GM19328 (cell line): ENCODE data around the gene PEX11G.

Source experiments
- ATAC-seq: cut with Tn5 transposase; IDR thresholded peaks from one replicate; pipeline ENCODE4 v1.9.1; 2021; ENCODE audit warnings: mild to moderate bottlenecking, moderate library complexity; ENCODE audit not compliant: unreplicated experiment

Gene PEX11G

DNA sequence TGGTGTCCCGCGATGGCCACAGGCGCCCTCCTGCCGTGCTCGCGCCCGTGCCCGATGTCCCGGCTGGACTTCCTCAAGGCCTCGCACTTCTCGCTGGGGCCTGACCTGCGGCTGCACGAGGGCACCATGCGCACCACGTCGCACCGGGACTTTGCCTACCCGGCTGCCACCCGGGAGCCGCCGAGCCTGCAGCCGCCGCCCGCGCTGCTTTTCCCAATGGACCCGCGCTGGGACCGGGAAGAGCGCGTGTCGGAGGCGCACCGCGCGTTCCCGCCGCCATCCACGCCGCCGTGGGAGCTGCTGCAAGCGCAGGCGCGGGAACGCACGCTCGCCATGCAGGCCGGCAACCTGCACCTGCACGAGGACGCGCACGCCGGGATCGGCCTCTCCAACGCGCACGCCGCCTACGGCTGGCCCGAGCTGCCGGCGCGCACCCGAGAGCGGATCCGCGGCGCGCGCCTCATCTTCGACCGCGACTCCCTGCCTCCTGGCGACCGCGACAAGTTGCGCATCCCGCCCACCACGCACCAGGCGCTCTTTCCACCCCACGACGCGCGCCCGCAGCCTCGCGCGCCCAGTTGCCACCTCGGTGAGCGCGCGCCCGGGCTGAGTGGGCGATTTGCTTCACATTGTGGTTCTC lies 12.1 kb upstream of the PEX11G start:
- ATAC-seq: no peak

DNA sequence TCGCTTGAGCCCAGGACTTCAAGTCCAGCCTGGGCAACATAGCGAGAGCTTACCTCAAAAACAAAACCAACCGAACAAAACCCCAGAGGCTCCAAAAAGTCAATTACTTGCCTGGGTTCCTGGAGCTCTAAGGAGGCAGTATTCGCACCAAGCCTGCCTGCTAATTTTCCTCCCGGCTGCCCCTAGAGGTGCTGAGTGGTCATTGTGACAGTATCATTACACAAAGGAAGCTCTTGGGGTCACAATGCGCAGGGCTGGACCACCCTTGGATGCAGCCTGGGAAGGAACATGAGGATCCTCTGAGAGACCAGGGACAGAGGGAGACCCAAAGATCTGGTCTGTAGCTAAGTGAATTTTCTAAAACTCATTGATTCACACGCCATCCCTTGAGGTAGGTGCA lies 8.5 kb upstream of the PEX11G start:
- ATAC-seq: no peak

DNA sequence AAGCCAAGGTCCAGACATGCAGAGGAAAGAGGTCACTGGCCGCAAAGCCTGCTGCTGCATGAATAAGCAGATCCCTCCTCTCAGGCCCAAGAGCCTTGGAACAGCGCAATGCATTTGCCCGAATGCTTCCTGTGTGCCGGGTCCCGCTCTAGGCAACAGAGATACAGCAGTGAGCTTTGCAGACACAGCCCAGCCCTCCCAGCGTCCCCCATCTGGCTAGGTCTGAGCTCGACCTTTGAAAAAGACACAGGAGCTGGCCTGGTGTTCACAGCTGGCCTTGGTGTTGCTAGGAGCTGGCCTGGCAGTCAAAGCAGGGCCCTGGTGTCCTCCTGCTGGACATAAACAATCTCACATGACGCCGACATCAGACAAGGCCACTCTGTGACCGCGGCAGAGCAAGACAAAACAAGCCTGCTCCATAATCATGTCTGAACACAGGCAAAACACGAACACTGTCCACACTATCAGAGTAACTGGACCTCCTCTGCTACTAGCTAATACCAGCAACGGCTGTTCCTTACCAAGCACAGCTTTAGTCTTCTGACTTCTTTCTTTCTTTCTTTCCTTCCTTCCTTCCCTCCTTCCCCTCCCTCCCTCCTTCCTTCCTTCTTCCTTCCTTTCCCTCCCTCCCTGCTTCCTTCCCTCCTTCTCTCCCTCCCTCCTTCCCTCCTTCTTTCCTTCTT lies 5.7 kb upstream of the PEX11G start:
- ATAC-seq: no peak

DNA sequence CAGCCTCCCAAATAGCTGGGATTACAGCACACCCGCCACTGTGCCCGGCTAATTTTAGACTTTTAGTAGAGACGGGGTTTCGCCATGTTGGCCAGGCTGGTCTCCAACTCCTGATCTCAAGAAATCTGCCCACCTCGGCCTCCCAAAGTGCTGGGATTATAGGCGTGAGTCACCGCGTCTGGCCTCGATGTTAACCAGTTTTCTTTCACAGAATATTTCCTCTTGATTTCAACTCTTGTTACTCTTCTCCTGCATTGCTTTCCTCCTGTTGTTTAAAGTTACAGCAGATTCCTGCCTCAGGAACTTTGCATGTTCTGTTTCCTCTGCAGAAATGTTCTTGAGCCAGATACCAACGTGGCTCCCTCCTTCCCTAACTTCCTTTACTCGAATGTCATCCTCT lies 3.7 kb upstream of the PEX11G start:
- ATAC-seq: no peak

GRCh38 chr19:7492142-7492541 lies 3.3 kb upstream of the PEX11G start:
- no peak for ATAC-seq

GRCh38 chr19:7489609-7490044 lies 792 bp upstream of the PEX11G start:
- no peak for ATAC-seq

GRCh38 chr19:7486923-7487322 lies 1.9 kb downstream of the PEX11G start:
- ATAC-seq: no peak

DNA sequence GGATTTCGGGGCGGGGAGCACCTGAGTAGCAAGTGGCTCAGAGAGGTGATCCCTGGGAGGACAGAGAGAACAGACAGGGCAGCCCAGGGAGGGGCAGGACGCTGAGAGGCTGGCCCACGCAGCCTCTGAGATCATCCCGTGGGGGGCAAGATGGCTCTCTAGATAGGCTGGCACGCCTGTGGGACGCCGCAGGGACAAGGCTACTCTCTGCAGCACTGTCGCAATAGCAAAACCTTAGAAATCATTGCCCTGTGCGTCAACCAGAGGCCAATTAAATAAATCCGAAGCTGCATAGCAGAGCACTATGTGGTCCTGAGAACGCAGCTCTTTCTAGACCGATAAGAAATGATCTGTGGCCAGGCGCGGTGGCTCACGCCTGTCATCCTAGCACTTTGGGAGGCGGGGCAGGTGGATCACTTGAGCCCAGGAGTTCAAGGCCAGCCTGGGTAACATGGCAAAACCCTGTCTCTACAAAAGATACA lies 5.1 kb downstream of the PEX11G start:
- no peak for ATAC-seq

DNA sequence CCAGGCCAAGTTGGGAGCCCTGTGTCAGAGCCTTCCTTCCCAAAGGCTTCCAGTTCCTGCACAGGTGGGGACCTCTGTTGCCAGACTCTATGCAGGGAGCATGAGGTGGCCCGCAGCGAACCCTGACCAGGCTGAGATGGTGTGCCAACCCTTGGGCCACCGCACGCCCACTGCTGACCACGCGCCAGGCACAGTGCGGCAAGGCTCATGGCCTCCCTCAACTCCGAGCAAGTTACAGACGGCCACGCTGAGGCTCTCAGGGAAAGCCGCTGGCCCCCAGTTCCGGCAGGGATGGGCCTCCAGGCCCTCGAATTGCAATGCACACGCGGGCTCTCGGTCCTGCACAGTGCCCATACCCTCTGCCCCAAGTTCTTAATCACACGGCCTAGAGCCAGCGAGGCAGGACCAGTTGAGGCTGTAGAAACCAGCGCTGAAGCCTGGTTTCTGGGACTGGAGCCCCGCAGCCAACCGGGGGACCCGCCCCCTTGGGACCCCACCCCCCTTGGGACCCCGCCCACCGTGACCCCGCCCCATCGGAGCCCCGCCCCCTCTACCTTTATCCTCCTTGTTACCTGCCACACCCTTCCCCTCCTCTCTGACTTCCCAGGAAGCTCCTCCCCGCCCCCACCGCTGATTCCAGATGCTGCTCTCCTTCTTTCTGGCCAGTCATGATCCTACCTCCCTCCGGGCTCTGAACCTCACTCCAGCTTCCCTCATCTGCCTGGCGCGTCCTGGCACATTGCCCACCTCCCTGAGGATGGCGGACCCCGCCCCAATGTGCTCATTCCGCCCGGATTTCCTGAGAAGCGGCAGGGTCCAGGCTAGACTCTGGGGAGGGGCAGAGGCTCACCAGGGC lies 6.0 kb downstream of the PEX11G start:
- no peak for ATAC-seq

DNA sequence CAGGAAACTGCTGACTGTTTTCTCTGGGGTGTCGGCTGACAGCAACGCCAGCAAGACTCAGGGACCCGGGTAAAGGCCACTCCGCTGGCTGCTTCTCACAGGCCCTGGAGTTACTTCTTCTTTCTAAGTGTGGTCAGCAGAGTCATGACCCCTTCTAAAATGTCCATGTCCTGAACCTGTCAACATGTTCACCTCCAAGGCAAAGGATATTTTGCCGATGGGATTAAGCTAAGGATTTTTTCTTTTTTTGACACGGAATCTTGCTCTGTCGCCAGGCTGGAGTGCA lies 7.9 kb downstream of the PEX11G start:
- ATAC-seq: no peak

DNA sequence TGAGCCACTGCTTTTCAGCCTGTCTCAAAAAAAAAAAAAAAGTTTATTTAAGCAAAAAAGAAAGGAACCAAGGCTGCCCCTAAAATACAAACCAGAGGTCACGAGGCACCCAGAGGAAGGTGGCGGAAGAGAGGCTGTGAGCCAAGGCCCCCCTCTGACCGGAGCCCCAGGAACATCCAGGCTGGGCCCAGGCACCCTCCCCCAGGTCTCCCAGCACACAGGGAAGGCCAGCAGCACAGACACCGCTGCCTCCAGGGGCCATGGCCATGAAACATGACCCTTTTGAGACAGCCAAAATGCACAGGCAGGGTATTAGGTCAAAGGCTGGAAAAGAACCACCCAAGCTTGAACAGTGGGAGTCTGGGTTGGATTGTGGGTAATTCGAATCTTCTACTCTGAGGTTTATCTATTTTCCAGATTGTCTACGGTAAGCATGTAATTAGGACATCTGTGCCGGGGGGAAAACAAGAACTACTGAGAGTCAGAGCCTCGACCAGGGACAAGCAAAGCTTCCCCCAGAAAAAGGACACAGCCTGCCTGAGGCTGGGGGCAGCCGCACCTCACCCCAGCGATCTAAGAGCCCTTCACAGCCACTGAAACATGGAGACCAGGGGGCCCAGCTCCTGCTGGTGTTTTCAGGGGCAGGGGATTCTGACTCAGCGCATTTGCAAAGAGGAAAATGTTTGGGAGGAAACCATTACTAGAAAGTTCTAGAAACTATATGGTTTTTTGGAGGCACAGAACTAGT lies 8.4 kb downstream of the PEX11G start:
- ATAC-seq: no peak

DNA sequence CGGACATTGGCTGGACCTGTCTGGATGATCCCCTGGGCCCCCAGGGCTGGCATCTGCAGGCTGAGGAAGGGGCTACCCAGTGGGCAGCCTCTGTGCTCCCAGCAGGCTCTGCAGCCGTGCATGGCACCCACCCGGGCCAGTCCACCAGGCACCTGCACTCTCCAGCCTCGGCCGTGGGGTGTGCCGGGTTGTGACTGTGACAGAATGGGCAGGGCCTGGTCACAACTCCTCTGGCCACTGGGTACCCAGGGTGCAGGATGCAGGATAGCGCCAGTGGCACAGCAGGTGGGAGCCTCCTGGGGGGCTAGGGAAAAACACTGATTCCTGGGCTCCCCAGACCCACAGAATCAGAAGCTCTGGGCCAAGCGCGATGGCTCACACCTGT lies 10.0 kb downstream of the PEX11G start:
- no peak for ATAC-seq

GRCh38 chr19:7478173-7478842 lies 10.5 kb downstream of the PEX11G start:
- no peak for ATAC-seq

GRCh38 chr19:7477758-7478157 lies 11.1 kb downstream of the PEX11G start:
- no peak for ATAC-seq

DNA sequence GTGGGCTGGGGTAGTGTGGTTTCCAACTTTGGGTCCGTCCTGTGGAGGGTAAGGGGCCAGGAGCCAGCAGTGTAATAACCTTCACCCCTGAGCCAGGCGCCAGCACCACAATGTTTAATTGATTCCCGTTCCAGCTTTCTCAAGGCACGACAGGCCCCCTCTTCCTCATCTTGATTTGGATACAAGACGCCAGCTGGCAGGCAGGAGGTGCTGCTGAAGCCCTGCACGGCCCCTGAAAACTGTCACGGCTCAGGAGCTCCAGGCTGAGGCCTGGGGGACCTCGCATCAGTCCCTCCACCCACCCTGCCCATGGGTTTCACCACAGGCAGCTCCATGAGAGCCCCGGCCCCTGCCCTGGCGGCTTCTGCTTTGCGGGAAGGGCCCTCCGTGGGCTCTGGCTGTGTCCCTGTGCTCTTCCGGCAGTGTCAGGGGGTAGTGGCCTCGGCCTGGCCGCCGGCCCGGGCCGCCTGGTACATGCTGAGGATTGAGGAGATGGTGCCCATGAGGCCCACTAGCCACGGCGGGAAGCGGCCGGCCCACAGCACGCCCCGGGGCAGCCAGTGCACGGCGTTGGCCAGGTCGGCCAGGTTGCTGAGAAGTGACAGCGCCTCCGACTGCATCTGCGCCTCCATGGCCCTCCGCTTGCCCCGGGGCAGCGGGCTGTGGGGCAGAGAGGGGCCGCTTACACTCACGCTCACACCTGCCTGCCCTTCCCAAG lies 11.9 kb downstream of the PEX11G start:
- ATAC-seq: no peak

- no peak for ATAC-seq
Measured at GRCh38 chr19:7476241-7476640, 12.6 kb downstream of the PEX11G start.

GRCh38 chr19:7475665-7476064 lies 13.2 kb downstream of the PEX11G start:
- no peak for ATAC-seq

DNA sequence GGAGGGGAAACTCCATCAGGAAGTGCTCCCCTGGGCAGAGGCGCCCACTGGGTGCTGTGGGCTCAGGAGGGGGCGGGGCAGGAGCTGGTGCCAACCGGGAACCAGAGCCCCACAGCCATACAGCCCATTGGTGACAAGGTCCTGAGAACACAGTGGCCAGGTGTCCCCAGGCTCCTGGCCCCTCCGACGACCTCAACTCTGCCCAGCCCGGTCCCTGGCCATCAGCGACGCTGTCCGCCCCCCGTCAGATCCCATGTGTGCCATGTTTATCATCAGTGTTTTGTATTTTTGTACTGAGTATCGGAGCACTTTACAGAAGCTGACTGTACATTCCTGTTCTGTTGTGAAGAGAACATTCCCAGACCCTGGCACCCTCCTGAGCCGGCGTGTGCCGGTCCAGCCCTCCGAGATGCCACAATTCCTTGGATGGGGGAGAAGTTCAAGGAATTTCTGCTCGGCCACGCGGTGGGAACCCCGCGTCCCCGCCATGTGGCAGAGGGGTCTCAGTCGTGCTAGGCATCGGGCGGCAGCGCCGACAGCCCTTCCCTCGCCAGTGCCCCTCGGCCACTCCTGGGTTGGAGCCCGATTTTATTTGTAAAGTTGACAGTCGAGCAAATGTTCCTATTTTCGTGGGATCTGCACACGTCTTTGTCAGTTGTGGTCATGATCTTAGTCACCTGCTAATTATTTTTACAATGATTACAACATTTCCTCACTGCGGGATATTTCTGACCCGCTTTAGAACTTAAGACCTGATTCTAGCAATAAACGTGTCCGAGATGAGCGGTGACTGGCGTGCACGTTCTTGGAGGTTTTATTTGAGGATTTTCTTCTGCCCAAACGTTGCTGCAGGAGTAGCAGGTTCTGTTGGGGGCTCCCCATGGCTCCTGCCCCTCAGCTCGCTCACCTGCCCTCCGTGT lies 16.9 kb downstream of the PEX11G start:
- ATAC-seq: no peak
